K562 (cell line): ENCODE measurements around the gene HNMT. TPM values are rescaled to one million over a fixed set of nuclear protein-coding genes. Genes with fewer than 3 reads are reported as not detected.

Experiments
- ASH1L ChIP-seq: fragments of 450-650 bp; IDR thresholded peaks from 2 replicates; pipeline ENCODE4 v1.6.1; 2018; ENCODE audit warnings: borderline replicate concordance, mild to moderate bottlenecking, low read depth; ENCODE audit not compliant: partially characterized antibody
- BDP1 ChIP-seq: IDR thresholded peaks from 3 replicates; pipeline ENCODE4 v1.6.1; 2011; ENCODE audit not compliant: insufficient read length, insufficient read depth
- BHLHE40 ChIP-seq: IDR thresholded peaks from 2 replicates; pipeline ENCODE4 v1.6.1; 2011; ENCODE audit warnings: low read length, improper control_type of control experiment
- CCNT2 ChIP-seq: IDR thresholded peaks from 2 replicates; pipeline ENCODE4 v1.6.1; 2011; ENCODE audit warnings: borderline replicate concordance, low read depth, mild to moderate bottlenecking, moderate library complexity, mixed read lengths, low read length; ENCODE audit not compliant: insufficient read length; ENCODE audit errors: extremely low read depth
- DEAF1 ChIP-seq: fragments of 450-650 bp; formaldehyde crosslinking; IDR thresholded peaks from 2 replicates; pipeline ENCODE4 v1.4.0; 2020; ENCODE audit warnings: mild to moderate bottlenecking, moderate library complexity
- FOXO4 ChIP-seq: fragments of 450-650 bp; formaldehyde crosslinking; IDR thresholded peaks from 2 replicates; pipeline ENCODE4 v1.4.0; 2020; ENCODE audit warnings: mild to moderate bottlenecking, moderate library complexity
- FUS ChIP-seq: fragments of 200-400 bp; formaldehyde crosslinking; optimal IDR thresholded peaks from 2 replicates; pipeline ENCODE3; 2017; ENCODE audit warnings: low read depth, low read length
- KLF16 ChIP-seq: IDR thresholded peaks from 2 replicates; pipeline ENCODE4 v1.6.1; 2016; ENCODE audit warnings: antibody characterized with exemption
- MYC ChIP-seq, 2 experiments: fragments of 250-450 bp in 1 of 2; sonication (Bioruptor Pico) in 1 of 2; IDR thresholded peaks; 2 replicates each; pipeline versions ENCODE4 v1.5.1 to v1.6.1; 2012 to 2021; ENCODE audit warnings: low read depth in 2 of 2, borderline replicate concordance in 1 of 2, improper control_type of control experiment in 1 of 2, low read length in 1 of 2, mild to moderate bottlenecking in 1 of 2, moderate library complexity in 1 of 2
- NFYB ChIP-seq: IDR thresholded peaks from 2 replicates; pipeline ENCODE4 v1.6.1; 2011; ENCODE audit warnings: mild to moderate bottlenecking, moderate library complexity; ENCODE audit not compliant: insufficient read length; ENCODE audit errors: extremely low read depth
- PCBP2 ChIP-seq: fragments of 200-400 bp; formaldehyde crosslinking; IDR thresholded peaks from 2 replicates; pipeline ENCODE4 v1.6.1; 2018; ENCODE audit warnings: low read length, low read depth, mild to moderate bottlenecking, moderate library complexity; ENCODE audit not compliant: poor library complexity, severe bottlenecking
- PKNOX1 ChIP-seq: fragments of 450-650 bp; IDR thresholded peaks from 2 replicates; pipeline ENCODE4 v1.6.1; 2016
- POLR2B ChIP-seq: fragments of 450-650 bp; IDR thresholded peaks from 2 replicates; pipeline ENCODE4 v1.6.1; 2018; ENCODE audit warnings: low read depth; ENCODE audit not compliant: partially characterized antibody
- SFPQ ChIP-seq: fragments of 200-400 bp; formaldehyde crosslinking; IDR thresholded peaks from 2 replicates; pipeline ENCODE4 v1.6.1; 2017; ENCODE audit warnings: mild to moderate bottlenecking, low read depth, low read length, moderate library complexity
- SMAD3 ChIP-seq: fragments of 450-650 bp; formaldehyde crosslinking; conservative IDR thresholded peaks from 2 replicates; pipeline ENCODE4 v1.4.0; 2020; ENCODE audit warnings: mild to moderate bottlenecking
- SMC3 ChIP-seq: conservative IDR thresholded peaks from 2 replicates; pipeline ENCODE4 v1.6.1; 2011; ENCODE audit warnings: low read depth, low read length, improper control_type of control experiment; ENCODE audit not compliant: insufficient read depth
- TAF1 ChIP-seq: IDR thresholded peaks from 2 replicates; pipeline ENCODE4 v1.6.1; 2011; ENCODE audit warnings: mild to moderate bottlenecking, low read length, moderate library complexity; ENCODE audit not compliant: insufficient read depth, control insufficient read depth, severe bottlenecking; ENCODE audit errors: extremely low read depth
- TFAM ChIP-seq: fragments of 250-450 bp; sonication (Bioruptor Pico); conservative IDR thresholded peaks from 2 replicates; pipeline ENCODE4 v1.5.0; 2021; ENCODE audit warnings: mild to moderate bottlenecking, moderate library complexity
- ZNF184 ChIP-seq: sonication (generic); formaldehyde crosslinking; IDR thresholded peaks from 2 replicates; pipeline ENCODE4 v1.5.0; 2020; ENCODE audit warnings: missing genetic modification reagents
- ZNF512 ChIP-seq: IDR thresholded peaks from 2 replicates; pipeline ENCODE4 v1.6.1; 2016; ENCODE audit warnings: missing genetic modification characterization, missing compliant biosample characterization
- ZSCAN32 ChIP-seq: fragments of 450-650 bp; formaldehyde crosslinking; IDR thresholded peaks from 2 replicates; pipeline ENCODE4 v1.4.0; 2020; ENCODE audit warnings: mild to moderate bottlenecking, moderate library complexity
- polyA plus RNA-seq, 8 experiments: library from polyadenylated mRNA; depleted of rRNA in 4 of 8; stranded (reverse) in 5 of 8; unstranded in 3 of 8; fragments of >200 nt; fragmentation: Nextera tagmentation in 2 of 8; fragmentation: Illumina TruSeq in 1 of 8; extraction: Ambion mirVana in 2 of 8; extraction: Trizol in 1 of 8; gene quantifications; 2 replicates each; pipeline versions ENCODE4 v1.2.1 to v1.2.3, GENCODE V29; 2011 to 2014; ENCODE audit warnings: inconsistent platforms in 1 of 8, missing spikeins in 1 of 8
- total RNA-seq, 7 experiments: library from RNA; depleted of rRNA in 6 of 7; stranded (reverse); fragments of >200 nt in 6 of 7; fragmentation: Illumina TruSeq in 2 of 7; extraction: Trizol in 2 of 7; gene quantifications; 2 replicates each; pipeline versions ENCODE4 v1.2.1 to v1.2.3, GENCODE V29; 2011 to 2021; ENCODE audit warnings: low replicate concordance in 1 of 7

Gene HNMT
- total and polyA plus RNA-seq, 9 of the 15 experiments (the other 6 are each of a cell fraction or from before 2014, with no cell fraction given) = 3.1 to 10.9 (median 5.3) TPM

- TF ChIP-seq SMAD3 (CRISPR knock-in tag) (no peak), FOXO4 (no peak), DEAF1 (CRISPR knock-in tag) (no peak), BHLHE40 (peak; percentile 35; the same call in 1 of the 2 replicates), TFAM (CRISPR knock-in tag) (no peak), POLR2B (no peak), MYC (IDR thresholded peaks at IDR 0.05; ENCODE audit: low read depth, low read length) (peak; percentile 41; the same call in 1 of the 2 replicates), MYC (CRISPR knock-in tag; IDR thresholded peaks at IDR 0.05; ENCODE audit: borderline replicate concordance, low read depth) (no peak), BDP1 (no peak), FUS (no peak), NFYB (no peak), KLF16 (peak; percentile 80; the same call in 1 of the 2 replicates), TAF1 (no peak), SFPQ (no peak), ZNF184 (CRISPR knock-in tag) (no peak), PKNOX1 (peak; percentile 76), CCNT2 (peak; percentile 84), SMC3 (no peak), PCBP2 (no peak), ZNF512 (tag) (no peak), ZSCAN32 (CRISPR knock-in tag) (no peak), ASH1L (no peak)
Observed at GRCh38 chr2:138060301-138060635, 96.0 kb downstream of the HNMT start (continued).
